HG02870 (cell line): ENCODE data around the gene DENND2C.

Experiments used
- ATAC-seq: cut with Tn5 transposase; IDR thresholded peaks from one replicate; pipeline ENCODE4 v1.9.1; 2021; ENCODE audit warnings: mild to moderate bottlenecking, moderate library complexity; ENCODE audit not compliant: unreplicated experiment

The DENND2C gene, protein sequence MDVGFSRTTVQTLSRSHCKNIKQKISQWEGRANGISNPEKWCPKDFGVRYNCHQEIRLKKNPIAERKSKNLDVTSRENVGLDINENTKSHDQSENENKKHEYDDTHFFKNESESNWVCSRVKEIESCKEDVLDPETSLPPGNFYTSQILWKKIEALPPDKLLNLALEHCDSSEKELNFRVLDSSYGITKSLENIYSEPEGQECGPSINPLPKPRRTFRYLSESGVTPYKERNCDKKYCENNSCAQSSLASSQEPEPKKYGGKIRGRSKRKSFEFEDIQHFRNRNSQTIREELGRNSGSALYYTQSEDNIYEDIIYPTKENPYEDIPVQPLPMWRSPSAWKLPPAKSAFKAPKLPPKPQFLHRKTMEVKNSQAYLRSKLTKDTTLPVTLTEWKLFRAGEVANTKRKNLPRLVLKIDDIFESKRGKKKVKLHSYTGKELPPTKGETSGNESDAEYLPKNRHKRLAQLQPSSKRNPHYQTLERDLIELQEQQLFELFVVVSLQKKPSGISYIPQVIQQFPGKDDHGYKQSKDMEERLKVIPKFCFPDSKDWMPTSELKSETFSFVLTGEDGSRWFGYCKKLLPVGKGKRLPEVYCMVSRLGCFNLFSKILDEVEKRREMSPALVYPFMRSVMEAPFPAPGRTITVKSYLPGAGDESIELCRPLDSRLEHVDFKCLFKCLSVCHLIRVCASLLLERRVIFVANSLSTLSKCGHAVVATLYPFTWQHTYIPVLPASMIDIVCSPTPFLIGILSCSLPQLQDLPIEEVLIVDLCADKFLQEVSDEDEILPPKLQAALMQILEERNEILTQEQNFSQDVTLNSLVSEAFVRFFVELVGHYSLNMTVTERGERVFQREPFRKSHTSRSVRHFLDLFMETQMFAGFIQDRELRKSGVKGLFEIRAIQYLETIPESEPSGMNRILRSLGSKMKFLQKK

DNA sequence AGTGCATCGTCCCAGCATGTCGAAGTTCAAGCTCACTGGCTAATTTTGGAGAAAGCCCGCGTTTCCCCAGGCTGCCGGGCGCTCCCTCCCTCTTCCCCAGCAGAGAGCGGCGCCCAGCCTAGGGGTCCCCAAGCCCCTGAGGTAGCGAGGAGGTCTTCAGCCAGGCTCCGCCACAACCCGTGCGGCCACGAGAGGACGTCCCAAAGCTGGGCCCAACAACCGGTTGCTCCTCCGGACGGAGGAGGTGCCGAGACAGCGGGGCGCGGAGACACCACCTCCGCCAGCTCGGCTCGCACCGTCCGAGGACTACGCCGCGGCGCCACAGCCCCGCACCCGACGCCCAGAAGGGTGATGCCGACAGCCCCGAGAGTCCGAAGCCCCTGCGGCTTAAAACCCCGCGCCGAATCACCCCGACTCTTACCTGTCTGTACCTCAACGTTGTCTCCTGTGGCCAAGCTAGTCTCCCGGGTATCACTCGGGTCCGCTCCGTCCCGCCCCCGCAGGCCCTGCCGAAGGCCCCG lies at the start of gene DENND2C:
Gene DENND2C, minus strand, starts transcription at position 488 of the 521 bp plus-strand sequence. CDS start 44,065 bp downstream, outside the sequence.
- peak; percentile 59 for ATAC-seq

DNA sequence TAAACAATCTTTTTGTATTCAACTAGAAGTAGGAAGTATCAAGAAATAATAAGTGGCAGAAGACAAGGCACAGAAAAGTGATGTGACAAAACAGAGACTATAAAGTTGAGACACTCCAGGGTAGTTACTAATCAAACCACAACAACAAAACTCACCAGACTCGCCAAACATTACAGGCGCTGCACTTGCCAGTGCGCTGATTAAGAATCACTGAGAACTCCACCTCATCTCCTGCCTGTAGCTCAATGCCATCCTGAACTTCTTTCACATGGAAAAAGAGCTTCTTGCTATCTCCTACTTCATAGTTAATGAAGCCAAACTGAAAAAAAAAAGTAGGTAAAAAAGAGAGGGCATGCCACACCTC lies 49.6 kb upstream of the DENND2C start:
- no peak for ATAC-seq

DNA sequence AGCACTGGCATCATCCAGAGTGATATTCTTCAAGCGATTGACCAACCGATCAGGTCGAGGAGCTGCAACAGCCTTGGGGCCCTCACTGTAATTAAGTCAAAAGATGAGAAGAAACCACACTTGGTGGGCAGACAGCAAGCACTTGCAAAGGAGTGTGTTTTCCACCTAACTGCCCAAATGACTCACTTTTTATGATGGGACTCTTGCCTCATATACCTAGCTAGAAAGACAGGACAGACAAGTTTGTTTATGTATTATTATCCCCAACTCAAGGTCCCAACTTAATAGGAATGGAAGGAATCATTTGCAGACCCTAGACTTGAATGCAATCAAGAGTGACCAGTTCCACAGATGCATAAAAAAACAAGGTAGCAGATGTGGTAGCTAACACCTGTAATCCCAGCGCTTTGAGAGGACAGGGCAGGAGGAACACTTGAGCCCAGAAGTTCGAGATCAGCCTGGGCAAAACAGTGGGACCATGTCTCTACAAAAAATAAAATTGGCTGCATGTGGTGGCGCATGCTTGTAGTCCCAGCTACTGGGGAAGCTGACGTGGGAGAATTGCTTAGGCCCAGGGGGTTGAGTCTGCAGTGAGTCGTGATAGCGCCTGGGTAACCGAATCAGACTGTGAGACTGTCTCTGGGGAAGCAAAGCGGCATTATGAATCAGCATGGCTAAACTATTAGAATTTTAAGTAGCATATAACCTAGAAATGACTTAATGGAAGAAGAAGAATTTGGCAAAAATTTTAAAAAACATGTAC lies 49.0 kb upstream of the DENND2C start:
- ATAC-seq = no peak

DNA sequence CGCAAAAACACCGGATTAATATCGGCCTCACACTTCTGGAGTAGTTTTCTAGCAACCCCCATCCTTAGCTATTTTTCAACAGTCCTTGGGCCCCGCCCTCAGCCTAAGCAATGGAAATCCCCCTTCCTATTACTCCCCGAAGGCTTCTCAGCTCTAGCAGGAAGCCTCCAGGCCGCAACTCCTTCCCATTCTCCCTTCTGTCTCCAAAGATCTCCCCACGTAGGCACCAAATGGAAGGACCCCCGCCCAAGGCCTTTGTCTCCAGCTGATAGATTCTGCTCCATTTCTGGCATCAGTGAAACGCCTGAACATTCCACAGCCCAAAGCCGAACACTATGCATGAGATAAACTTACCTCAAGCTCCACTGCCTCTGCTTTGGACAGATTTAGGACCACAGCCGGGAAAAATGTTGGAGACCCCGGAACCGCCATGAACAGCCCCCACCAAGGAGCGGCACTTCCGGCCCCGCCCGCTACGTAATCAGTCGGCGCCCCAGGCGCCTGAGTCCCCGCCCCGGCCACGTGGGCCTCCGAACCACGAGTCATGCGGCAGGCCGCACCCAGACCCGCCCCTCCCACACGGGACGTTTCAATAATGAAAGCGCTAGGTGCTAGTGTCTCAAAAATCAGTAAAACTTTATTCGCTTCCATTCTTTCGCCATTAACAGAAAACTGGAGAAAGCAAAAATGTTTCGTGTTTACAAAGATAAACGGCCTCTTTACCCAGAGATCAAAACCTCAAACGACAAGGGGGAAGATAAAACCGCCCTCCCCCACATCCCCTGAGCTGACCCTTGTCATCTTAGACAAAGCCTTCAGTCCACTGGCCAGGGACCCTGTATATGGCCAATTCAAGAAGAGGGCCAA lies 46.7 kb upstream of the DENND2C start, which contains the start of gene NRAS:
Gene NRAS, minus strand, starts transcription at position 468 of the 867 bp plus-strand sequence. CDS start 611 bp downstream, outside the sequence.
- peak; percentile 88 for ATAC-seq

- no peak for ATAC-seq
Observed at GRCh38 chr1:114715952-114716303, 46.1 kb upstream of the DENND2C start.

DNA sequence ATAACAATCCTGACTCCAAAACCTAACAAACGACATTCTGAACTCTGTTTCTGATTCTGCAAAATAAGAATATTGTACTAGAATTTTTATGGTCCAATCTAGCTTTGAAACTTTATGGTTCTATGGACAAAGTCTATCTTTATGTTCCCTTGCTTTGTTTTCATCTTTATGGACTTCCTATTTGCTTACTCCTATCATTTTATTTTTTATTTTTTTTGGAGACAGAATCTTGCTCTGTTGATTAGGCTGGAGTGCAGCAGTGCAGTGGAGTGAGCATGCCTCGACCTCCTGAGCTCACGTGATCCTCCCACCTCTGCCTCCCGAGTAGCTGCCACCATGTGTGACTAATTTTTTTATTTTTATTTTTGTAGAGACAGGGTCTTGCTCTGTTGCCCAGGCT lies 43.1 kb upstream of the DENND2C start:
- ATAC-seq = no peak

DNA sequence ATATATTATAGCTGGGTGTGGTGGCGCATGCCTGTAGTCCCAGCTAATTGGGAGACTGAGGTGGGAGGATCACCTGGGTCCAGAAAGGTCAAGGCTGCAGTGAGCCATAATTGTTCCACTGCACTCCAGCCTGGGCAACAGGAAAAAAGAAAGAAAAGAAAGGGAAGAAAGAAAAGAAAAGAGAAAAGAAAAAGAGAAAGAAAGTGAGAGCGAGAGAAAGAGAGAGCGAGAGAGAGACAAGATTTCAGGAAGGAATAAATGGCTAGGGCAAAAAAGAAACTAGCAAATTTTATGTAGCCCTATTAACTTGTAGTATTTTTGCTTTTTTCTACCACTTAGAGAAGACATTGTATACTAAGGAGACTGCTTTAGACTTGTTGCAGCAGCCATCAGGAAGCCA lies 40.5 kb upstream of the DENND2C start:
- no peak for ATAC-seq

DNA sequence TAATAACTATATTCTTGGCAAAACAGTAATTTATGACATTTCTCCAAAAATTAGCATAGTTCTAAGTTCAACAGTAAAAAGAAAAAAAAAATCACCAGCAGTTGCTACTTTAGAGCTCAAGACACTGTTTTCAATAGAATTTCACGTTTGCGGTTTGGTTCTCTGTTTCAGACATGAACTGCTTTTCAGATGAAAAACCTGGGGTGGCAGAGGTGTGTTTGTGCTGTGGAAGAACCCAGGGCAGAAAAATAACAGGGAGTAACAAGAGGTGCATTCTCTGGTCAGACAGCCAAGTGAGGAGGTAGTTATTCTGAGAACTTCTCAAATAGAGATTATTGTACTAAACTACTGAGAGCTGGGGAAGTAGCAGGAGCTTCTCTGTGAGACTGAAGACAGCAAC lies 37.8 kb upstream of the DENND2C start:
- ATAC-seq = no peak

DNA sequence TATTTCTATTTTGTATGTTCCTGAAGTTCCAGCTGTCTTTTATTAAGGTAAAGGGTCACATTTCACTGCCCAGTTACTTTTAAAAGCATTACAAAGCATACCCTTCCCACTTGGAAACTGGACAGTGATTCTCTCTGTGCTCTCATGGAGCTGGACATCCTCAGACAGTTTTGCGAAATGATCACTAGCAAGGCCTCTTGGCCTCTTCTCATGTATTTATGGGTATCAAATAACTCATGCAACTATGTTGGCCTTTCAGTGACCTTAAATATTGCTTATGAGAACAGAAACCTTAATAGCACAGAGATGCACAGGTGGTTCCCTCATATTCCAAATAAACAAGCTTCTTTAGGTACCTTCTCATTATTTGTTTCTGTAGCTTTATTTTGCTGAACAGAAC lies 33.4 kb upstream of the DENND2C start:
- ATAC-seq = peak; percentile 57

DNA sequence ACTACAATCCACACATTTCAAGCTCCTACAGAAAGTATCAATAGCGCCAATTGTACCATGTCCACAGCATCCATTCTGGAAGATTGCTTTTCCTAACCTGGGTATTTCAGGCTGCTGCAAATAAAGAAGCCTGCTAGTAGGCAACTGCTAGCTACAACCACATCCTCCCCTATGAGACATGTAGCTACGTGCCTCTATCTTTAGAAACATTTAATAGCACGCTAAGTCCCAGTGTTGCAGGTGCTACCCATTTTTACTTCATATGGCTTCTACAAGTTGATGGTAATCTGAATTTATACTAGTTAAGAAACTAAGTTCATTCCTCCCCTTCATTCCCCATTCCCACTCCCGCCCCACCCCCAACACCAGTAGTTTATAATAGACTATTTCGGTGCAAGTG lies 32.9 kb upstream of the DENND2C start:
- ATAC-seq = no peak

GRCh38 chr1:114701931-114702330 lies 32.1 kb upstream of the DENND2C start:
- no peak for ATAC-seq

- ATAC-seq = no peak
Observed at GRCh38 chr1:114700036-114700600, 30.3 kb upstream of the DENND2C start.

DNA sequence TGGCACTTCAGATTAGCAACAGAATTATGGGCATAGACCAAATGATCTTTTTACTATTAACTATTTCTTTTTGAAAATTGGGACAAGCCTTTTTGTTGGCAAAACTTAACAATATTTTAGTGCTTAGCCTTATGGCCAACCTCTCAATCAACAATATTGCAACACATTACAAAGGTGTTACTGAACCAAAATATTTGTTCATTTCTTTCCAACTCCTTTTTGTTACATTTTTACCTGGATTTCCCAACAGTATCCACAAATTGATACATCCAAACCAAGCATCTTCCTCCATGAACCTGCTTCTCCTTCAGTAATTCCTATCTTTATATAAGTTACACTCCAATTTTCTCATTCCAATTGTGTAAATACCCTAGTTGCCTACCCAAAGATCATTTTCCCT lies 27.0 kb upstream of the DENND2C start:
- ATAC-seq = no peak

DNA sequence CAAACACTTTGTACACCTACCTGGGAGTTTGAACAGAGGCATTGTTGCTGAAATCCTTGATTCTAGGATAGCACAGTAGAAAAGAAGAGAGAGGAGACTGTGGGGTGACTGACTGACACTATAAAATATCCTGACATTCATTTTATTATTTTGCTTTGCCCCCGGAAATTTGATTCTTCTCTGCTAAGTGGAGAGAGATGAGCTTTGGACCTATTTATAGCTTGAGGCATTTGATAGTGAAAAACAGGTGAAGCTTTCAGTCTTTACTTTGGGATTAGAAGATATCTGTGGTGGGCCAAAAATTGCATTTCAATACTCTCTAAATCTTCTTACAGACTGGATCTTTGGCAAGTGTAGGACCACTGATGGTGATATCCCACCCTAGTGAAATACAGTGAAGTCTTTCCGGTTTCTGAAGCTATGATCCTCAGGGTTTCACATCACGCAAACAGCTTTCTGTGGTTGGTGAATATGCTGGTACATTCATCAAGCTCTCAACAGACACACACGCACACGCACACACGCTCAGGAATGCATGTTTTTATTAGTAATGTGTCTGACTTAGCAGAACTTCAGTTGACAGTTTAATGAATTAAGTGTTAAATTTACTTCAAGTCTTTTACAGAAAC lies 25.7 kb upstream of the DENND2C start, which contains the start of gene AMPD1:
Gene AMPD1, minus strand, starts transcription at position 117 of the 629 bp plus-strand sequence. Its CDS starts 75 bp downstream, at position 42.
- ATAC-seq = no peak

DNA sequence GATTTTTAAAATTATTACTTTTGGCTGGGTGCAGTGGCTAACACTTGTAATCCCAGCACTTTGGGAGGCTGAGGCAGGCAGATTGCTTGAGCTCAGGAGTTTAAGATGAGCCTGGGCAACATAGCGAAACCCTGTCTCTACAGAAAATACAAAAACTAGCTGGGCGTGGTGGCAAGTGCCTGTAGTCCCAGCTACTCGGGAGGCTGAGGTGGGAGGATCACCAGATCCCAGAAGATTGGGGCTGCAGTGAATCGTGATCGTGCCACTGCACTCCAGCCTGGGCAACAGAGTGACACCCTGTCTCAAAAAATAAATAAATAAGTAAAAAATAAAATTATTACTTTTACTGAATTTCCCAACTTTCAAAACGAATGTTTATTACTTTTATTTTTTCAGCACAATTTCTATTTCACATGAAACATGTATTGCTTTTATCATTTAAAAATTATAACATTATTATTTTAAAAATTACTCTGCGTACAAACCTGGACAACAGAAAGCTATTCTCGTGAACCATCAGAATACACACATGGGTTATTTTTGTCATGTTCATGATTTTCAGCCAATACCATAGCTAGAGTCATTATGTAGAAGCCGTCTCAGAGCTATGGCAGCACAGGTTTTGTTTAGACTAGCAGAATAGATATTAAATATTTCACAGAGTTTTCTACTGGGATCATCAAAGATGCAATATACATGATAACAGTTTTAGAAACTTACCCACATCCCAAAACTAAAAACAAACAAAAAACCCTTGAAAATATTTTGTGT lies 24.9 kb upstream of the DENND2C start:
- no peak for ATAC-seq

GRCh38 chr1:114692947-114693346 lies 23.1 kb upstream of the DENND2C start:
- ATAC-seq = no peak

GRCh38 chr1:114691061-114691460 lies 21.2 kb upstream of the DENND2C start:
- ATAC-seq = no peak

- ATAC-seq = no peak
Observed at GRCh38 chr1:114690148-114690547, 20.3 kb upstream of the DENND2C start.
